ENCODE results near the gene ANO6.

- no peak for TF ChIP-seq POLR2A (IDR thresholded peaks at IDR 0.05; ENCODE audit: low read depth, low read length)
- TF ChIP-seq POLR2AphosphoS5 (IDR thresholded peaks at IDR 0.05; ENCODE audit: low read depth, low read length), result no peak
These were observed 5.1 kb downstream of the ANO6 start for GRCh38 chr12:45220969-45221368.

Measured in GM12891 (cell line).